Measurements from ENCODE around the gene EEF1AKMT1.

EEF1AKMT1 gene

DNA sequence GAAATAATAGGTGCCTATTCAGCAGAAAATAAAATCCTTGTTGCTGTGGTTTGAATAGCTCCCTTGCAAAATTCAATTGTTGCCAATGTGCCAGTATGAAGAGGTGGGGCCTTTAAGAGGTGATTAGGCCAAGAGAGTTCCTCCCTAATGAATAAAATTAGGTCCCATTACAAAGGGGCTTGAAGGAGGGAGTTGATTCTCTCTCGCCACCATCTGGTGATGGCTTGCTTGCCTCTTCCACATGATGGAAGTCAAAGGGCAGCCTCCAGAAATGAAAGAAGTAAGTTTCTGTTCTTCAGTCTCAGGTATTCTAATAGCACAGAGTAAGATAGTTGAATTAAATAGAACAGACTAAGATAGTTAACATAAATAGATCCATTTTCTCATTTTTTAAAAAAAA, 3.0 kb upstream of the EEF1AKMT1 start:
- DNase-seq (ENCODE audit: extremely low read depth, low read depth), result no peak
- no peak for TF ChIP-seq CTCF (IDR thresholded peaks at IDR 0.05; ENCODE audit: low read depth, low read length)

DNA sequence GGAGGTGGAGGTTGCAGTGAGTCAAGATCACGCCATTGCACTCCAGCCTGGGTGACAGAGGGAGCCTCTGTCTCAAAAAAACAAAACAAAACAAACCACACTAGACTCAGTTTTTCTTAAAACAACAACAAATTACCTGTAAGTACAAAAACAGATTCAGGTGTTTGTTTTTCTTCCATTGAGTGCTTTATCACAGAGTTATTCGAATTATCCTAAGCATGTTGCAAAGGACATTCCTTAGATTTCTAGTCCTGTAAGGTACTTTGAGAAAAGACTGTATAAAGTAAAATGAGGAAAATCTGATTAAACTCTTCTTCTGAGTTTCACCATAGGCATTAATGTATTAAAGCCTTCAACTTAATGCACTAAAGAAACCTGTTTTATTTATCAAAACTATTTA, 2.2 kb upstream of the EEF1AKMT1 start:
- no peak for DNase-seq (ENCODE audit: extremely low read depth, low read depth)
- no peak for TF ChIP-seq CTCF (IDR thresholded peaks at IDR 0.05; ENCODE audit: low read depth, low read length)

DNA sequence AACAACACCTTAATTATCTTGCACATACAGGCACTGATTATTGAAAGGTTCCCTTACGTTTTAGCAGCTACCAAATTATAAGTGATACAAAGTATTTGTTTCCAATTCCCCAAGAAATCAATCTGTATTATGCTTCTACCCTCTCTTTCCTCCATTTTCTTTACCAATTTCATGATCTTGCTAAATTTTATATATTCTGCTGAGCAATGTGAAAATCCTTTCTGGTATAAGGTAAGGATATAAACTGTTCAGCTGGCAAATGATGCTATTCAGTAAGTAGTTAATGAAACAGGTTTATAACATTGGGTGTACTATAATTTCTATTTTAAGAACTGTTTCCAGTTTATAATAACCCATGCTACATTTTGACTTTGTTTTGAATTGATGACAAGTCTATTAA, 985 bp upstream of the EEF1AKMT1 start:
- no peak for TF ChIP-seq CTCF (IDR thresholded peaks at IDR 0.05; ENCODE audit: low read depth, low read length)

DNA sequence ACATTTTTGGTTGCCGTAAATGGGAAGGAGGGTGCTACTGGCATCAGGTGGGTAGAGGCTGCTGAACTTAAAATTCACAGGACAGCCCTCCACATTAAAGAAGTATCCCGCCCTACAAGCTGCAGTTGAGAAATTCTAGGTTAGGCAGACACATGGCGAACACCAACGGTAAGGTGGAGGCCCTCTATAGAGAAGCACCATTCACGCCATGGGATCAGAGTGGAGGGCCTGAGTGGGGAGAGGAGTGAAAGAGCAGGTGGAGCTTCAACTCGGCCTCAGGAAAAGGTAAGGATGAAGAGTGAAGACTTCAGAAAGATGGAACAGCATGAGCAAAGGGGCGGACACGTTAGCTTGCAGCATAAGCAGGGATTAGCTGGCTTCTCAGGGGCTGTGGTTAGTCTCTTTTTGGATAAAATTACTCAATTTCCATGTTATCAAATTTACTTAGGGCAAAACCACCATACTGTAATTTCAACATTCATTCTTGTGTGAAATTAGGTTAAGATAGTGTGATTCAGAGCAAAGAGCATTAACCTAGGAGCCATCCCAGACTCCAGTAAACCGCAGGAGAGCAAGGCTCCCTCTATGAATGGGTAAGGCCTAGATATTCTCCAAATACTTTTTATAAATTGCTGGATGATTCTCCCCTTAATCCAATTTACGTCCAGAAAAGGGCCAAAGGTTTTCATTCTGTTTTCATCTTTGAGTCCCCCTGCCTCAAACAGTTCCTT, 1.2 kb downstream of the EEF1AKMT1 start:
- no peak for TF ChIP-seq CTCF (IDR thresholded peaks at IDR 0.05; ENCODE audit: low read depth, low read length)
- no peak for DNase-seq (ENCODE audit: extremely low read depth, low read depth)

More for the DNA sequence above, 985 bp upstream of the EEF1AKMT1 start:
- no peak for DNase-seq (ENCODE audit: extremely low read depth, low read depth)

DNA sequence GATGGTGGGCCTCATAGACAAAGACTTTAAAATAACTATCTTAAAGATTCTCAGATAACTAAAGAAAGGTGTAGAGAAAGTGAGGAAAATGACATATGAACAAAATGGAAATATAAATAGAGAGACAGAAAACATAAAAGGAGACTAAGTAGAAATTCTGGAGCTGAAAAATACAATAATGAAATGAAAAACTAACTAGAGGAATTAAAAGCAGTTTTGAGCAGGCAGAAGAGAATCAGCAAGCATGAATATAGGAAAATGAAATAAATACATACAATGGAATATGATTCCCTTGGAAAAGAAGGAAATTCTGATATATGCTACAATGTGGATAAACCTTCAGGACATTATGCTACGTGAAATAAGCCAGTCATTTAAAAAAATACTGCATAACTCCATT, 3.9 kb downstream of the EEF1AKMT1 start:
- DNase-seq (ENCODE audit: extremely low read depth, low read depth), result no peak
- TF ChIP-seq CTCF (IDR thresholded peaks at IDR 0.05; ENCODE audit: low read depth, low read length), result no peak

GRCh38 chr13:20769091-20769490, 4.7 kb downstream of the EEF1AKMT1 start:
- TF ChIP-seq CTCF (IDR thresholded peaks at IDR 0.05; ENCODE audit: low read depth, low read length), result no peak
- no peak for DNase-seq (ENCODE audit: extremely low read depth, low read depth)

DNA sequence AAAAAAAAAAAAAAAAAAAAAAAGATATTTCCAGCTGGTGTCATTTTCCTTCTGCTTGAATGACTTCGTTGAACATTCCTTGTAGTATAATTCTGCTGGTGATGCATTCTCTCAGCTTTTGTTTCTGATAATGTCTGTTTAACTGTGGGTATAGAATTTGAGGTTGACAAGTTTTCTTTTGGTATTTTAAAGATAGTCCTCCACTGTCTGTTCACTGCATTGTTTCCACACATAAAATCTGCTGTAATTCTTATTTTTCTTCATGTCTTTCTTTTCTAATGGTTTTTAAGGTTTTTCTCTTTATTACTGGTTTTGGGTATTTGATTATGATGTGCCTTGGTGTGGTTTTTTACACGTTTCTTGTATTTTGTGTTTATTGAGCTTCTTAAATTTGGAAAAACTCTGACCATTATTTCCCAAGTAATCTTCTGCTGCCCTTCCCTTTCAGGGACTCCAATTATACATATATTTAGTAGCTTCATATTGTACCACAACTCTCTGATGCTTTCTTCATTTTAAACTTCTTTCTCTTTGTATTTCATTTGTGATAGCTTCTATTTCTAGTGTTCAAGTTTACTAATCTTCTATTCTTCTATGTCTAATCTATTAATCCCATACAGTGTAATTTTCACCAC, 6.3 kb downstream of the EEF1AKMT1 start:
- DNase-seq (ENCODE audit: extremely low read depth, low read depth), result no peak
- no peak for TF ChIP-seq CTCF (IDR thresholded peaks at IDR 0.05; ENCODE audit: low read depth, low read length)

Data from AG09319 (cell line).